Measurements from ENCODE around the gene CPS1. TPM values are rescaled to one million over a fixed set of nuclear protein-coding genes. Genes with fewer than 3 reads are reported as not detected.

The CPS1 gene
- total and polyA plus RNA-seq, 2 of the 4 experiments (the other 2 are of a cell fraction), result 5.4 to 20.1 TPM

DNA sequence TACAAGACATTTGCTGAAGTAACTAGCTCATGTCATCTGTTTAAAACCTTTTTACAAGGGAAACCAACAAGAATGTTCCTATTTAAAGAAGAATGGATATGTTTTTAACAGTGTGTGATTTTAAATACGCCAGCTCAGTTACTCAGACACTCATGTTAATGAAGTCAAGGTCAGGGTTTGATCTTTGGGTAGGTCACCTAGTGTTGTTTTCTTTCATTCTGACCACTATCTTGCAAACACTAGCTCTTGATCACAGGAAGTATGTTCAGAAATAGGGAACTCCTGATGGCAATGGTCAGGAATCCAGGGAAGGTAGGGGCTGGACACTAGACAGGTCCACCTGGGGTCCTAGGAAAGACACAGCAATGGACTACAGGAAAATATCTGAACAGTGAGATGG lies 116.7 kb downstream of the CPS1 start:
- dilution Hi-C loops (cut with HindIII; ENCODE audit: low sequenced_read_pairs, unreplicated experiment), result no loop called here
- ATAC-seq (ENCODE audit: low read depth), result no peak
- TF ChIP-seq MAFK (IDR thresholded peaks at IDR 0.05; ENCODE audit: low read depth, low read length) (no peak), BHLHE40 (IDR thresholded peaks at IDR 0.05; ENCODE audit: low read depth, low read length) (no peak), RAD21 (IDR thresholded peaks at IDR 0.05; ENCODE audit: low read length) (no peak), RFX5 (IDR thresholded peaks at IDR 0.05; ENCODE audit: low read depth, low read length) (no peak), NFE2L2 (IDR thresholded peaks at IDR 0.05; ENCODE audit: low read depth, low read length) (no peak), FOS (IDR thresholded peaks at IDR 0.05; ENCODE audit: low read depth, low read length) (no peak), SMC3 (IDR thresholded peaks at IDR 0.05; ENCODE audit: low read depth, low read length) (no peak), CHD1 (IDR thresholded peaks at IDR 0.05; ENCODE audit: low read depth, low read length) (no peak), POLR2A (IDR thresholded peaks at IDR 0.05; ENCODE audit: low read depth, low read length) (no peak), RCOR1 (IDR thresholded peaks at IDR 0.05; ENCODE audit: insufficient replicate concordance, low read length) (no peak), MAZ (IDR thresholded peaks at IDR 0.05; ENCODE audit: borderline replicate concordance, low read depth, low read length) (no peak), CEBPB (IDR thresholded peaks at IDR 0.05; ENCODE audit: low read depth, low read length) (no peak)
- TF ChIP-seq, protein P1, sequence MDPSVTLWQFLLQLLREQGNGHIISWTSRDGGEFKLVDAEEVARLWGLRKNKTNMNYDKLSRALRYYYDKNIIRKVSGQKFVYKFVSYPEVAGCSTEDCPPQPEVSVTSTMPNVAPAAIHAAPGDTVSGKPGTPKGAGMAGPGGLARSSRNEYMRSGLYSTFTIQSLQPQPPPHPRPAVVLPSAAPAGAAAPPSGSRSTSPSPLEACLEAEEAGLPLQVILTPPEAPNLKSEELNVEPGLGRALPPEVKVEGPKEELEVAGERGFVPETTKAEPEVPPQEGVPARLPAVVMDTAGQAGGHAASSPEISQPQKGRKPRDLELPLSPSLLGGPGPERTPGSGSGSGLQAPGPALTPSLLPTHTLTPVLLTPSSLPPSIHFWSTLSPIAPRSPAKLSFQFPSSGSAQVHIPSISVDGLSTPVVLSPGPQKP (IDR thresholded peaks at IDR 0.05; ENCODE audit: borderline replicate concordance, low read depth, low read length), result no peak
- TF ChIP-seq, protein P2, sequence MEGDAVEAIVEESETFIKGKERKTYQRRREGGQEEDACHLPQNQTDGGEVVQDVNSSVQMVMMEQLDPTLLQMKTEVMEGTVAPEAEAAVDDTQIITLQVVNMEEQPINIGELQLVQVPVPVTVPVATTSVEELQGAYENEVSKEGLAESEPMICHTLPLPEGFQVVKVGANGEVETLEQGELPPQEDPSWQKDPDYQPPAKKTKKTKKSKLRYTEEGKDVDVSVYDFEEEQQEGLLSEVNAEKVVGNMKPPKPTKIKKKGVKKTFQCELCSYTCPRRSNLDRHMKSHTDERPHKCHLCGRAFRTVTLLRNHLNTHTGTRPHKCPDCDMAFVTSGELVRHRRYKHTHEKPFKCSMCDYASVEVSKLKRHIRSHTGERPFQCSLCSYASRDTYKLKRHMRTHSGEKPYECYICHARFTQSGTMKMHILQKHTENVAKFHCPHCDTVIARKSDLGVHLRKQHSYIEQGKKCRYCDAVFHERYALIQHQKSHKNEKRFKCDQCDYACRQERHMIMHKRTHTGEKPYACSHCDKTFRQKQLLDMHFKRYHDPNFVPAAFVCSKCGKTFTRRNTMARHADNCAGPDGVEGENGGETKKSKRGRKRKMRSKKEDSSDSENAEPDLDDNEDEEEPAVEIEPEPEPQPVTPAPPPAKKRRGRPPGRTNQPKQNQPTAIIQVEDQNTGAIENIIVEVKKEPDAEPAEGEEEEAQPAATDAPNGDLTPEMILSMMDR (conservative IDR thresholded peaks at IDR 0.05; ENCODE audit: low read depth, low read length), result no peak
- TF ChIP-seq, protein P3, sequence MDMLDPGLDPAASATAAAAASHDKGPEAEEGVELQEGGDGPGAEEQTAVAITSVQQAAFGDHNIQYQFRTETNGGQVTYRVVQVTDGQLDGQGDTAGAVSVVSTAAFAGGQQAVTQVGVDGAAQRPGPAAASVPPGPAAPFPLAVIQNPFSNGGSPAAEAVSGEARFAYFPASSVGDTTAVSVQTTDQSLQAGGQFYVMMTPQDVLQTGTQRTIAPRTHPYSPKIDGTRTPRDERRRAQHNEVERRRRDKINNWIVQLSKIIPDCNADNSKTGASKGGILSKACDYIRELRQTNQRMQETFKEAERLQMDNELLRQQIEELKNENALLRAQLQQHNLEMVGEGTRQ (IDR thresholded peaks at IDR 0.05; ENCODE audit: low read depth, low read length), result no peak
- POLR2A ChIA-PET (ENCODE audit: unreplicated experiment), result no interaction called here
- H3K4me2 ChIP-seq (ENCODE audit: low read depth, low read length), result no peak overlapping the region
- H4K8ac ChIP-seq (ENCODE audit: low read depth in 2 of 2, low read length in 2 of 2), result no peak overlapping the region
- H2AK5ac ChIP-seq (ENCODE audit: low read depth, low read length), result no peak overlapping the region
- no peak overlapping the region for H3K27ac ChIP-seq (ENCODE audit: insufficient read depth, low read length)
- no peak overlapping the region for H2BK20ac ChIP-seq (ENCODE audit: low read depth, low read length)
- DNase-seq, result no peak
- no peaks in the 10 kb centered on the region for H3K9me1 ChIP-seq (ENCODE audit: insufficient read depth, low read length)
- H3K4me3 ChIP-seq (ENCODE audit: insufficient read depth, low read depth, low read length), result no peak overlapping the region
- no peak overlapping the region for H2AFZ ChIP-seq (replicated peaks; ENCODE audit: low read length, poor library complexity)
- H3K36me3 ChIP-seq (ENCODE audit: control insufficient read depth, insufficient read depth, low read length), result no peaks in the 10 kb centered on the region
- no peak overlapping the region for H4K91ac ChIP-seq (ENCODE audit: insufficient read depth, low read depth, low read length)
- no peaks in the 10 kb centered on the region for H3K4me1 ChIP-seq (ENCODE audit: control insufficient read depth, insufficient read depth, low read length)
- H3K79me1 ChIP-seq (ENCODE audit: low read depth in 1 of 2, low read length in 2 of 2), result no peaks in the 10 kb centered on the region
- intact Hi-C loops (cut with micrococcal nuclease), result no loop called here
- no peak overlapping the region for H3K9ac ChIP-seq (ENCODE audit: low read depth, low read length)
- no peak overlapping the region for H2BK120ac ChIP-seq (ENCODE audit: low read depth, low read length)
- no peaks in the 10 kb centered on the region for H4K20me1 ChIP-seq (ENCODE audit: insufficient read depth, low read length)
- H3K18ac ChIP-seq (ENCODE audit: low read depth, low read length), result no peak overlapping the region
- H2BK5ac ChIP-seq (ENCODE audit: low read depth, low read length, poor library complexity, severe bottlenecking), result no peak overlapping the region
- no peak overlapping the region for H2AK9ac ChIP-seq (replicated peaks; ENCODE audit: low read depth, low read length, poor library complexity)
- H3K14ac ChIP-seq (replicated peaks; ENCODE audit: low read depth, low read length), result no peak overlapping the region
- no peak overlapping the region for H3K23ac ChIP-seq (ENCODE audit: low read depth, low read length)
- BruUV-seq (replicated peaks), result no TSS peak
- H2BK15ac ChIP-seq (ENCODE audit: low read depth, low read length), result no peak overlapping the region
- no peak overlapping the region for H3K56ac ChIP-seq (ENCODE audit: extremely low read depth, insufficient read depth, low read length)
- no peaks in the 10 kb centered on the region for H3K27me3 ChIP-seq (ENCODE audit: control insufficient read depth, insufficient read depth, low read length)
- H3K9me3 ChIP-seq (ENCODE audit: control insufficient read depth, insufficient read depth, low read length), result no peaks in the 10 kb centered on the region
- CTCF ChIA-PET, result no interaction called here
- no peak overlapping the region for H4K5ac ChIP-seq (ENCODE audit: low read depth, low read length)
- WGBS, 2 experiments (ENCODE audit: extremely low coverage in 2 of 2, insufficient read length in 1 of 2), result no CpG with 5 or more reads among the region's 1 CpG
- in situ Hi-C loops (cut with MboI; ENCODE audit: low sequenced_read_pairs), result no loop called here
- H3K4ac ChIP-seq (ENCODE audit: low read depth, low read length), result no peak overlapping the region

All from IMR-90 (cell line).